Measurements from ENCODE around the gene ARHGDIB.

ARHGDIB gene

DNA sequence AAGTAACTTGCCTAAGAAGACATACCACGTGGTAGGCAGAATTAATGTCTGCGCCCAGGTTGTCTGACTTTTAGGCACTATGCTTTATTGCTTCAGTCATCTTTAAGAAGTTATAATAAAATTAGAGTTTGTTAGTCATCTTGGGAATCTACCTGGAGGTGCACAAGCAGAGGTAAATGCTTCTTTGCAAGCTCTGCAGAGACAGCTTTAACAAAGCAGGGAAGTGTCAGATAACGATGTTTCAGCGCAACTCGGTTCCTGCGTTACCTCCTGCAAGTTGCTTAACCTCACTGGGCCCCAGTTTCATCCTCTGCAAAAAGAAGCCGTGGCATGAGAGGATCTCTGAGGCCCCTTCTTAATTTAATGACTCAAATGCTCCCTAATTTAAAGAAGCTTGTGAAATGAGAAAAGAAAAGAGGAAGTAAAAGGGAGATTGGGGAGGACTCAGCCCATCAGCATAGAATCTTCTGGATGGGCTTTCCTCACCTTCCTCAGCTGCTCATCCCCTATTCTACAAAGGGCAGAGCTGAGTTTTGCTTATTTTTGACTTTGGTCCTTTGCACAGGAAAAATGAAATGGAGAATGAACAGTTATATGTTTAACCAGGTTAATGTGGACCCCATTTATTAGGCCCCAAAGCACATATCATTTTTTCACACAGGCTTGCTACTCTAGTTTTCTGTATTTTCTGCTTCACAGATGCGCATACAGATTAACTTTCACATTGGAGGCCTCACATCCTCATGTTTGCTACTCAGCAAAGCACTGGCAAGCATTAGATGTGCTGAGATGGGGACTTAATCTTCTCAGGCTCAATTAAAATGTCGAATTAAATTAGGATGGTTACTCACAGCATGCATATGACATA, 5.1 kb downstream of the ARHGDIB start:
- no peak for DNase-seq (ENCODE audit: low read depth)

DNA sequence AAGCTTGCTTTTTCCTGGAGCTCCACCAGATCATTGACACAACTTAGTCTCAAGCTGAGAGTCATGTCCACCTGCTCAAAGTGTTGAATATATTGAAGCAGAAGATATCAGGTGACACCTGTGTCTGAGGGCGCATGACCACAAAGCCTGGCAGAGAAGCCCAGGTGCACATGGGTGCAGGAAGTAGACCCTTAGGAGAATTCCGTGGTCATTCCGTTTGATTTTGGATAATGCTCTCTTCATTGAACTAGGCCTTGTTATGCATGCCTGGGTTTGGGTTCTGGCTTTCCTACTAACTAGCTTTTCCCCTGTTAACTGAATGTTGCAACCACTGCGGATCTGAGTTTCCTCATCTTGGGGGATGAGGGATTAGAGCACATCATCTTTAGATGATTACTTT, 7.1 kb downstream of the ARHGDIB start:
- DNase-seq (ENCODE audit: low read depth) = no peak

DNA sequence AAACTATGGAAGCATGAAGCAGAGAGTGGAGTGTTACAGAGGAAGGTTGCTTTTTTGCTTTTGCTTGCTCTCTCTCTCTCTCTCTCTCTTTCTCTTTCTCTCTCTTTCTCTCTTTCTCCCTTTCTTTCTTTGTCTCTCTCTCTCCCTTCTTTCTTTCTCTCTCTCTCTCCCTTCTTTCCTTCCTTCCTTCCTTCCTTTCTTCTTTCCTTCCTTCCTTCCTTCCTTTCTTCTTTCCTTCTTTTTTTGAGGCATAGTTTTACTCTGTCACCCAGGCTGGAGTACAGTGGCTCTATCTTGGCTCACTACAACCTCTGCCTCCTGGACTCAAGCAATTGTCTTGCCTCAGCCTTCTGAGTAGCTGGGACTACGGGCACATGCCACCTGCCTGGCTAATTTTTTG, 7.6 kb downstream of the ARHGDIB start:
- DNase-seq (ENCODE audit: low read depth) = no peak

DNA sequence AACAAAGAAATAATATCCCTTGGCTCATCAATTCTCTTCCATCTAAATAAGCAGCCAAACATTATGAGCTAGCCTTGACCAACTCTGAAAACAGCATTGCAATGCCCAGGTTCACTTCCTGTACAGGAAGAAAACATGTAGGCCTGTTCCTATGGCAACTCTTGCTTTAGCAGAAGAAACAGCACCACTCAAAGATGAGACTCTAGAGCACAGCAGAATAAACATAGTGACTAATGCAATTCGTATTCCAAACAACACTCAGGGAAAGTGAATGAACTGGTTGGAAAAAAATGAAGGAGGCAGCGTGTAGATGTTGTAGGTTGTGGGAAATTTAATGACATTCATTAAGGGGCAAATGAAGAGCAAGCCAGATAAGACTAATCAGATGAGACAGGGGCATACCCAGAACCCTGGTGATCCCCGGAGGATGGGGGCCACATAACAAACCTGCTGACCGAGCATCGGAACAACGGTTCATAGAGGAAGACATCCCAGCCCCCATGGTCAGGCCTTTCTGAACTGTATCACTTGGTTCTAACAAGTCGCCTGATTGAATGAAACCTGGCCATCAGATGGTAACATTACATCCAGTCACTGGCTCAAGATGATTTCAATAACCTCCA, 9.0 kb downstream of the ARHGDIB start:
- no peak for DNase-seq (ENCODE audit: low read depth)

DNA sequence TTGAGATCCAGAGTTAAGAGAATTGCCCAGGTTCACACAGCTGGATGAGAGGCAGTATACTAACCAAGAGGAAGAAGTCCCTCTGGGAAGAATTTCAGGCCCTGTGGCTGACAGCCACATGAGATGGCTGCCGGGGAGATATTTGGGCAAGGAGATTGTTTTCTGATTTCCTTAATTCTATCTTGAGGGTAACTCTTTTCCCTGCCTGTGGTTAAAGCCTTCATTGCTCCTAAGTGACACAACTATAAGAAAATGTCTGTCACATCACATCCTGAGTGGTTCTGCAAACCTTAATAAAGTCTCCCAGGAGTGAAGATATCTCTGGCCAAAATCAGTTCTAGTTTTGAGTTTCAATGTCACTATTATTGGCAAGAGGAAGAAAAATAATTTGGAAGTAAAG, 9.6 kb downstream of the ARHGDIB start:
- DNase-seq (ENCODE audit: low read depth) = no peak

GRCh38 chr12:14950982-14951746, 10.2 kb downstream of the ARHGDIB start:
- DNase-seq (ENCODE audit: low read depth) = no peak

GRCh38 chr12:14950421-14950820, 11.0 kb downstream of the ARHGDIB start:
- no peak for DNase-seq (ENCODE audit: low read depth)

DNA sequence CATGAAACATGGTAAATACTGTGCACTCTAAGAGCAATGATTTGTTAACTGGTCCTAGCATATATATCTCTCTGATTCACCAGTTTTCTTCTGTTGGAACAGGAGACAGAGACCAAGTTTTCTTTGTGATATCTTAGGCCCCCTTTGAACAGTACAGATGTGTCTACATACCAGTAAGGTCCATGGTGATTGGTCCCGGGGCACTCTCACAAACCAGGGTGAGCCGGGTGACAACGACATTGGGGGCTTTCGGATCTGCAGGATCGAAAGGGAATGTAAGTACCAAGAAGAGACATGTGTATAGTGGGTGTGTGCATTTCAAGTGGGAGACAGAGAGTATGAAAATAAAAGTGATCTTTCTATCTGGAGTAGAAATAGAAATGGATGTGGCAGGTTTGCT, 11.8 kb downstream of the ARHGDIB start:
- no peak for DNase-seq (ENCODE audit: low read depth)

- peak; percentile 54 for DNase-seq (ENCODE audit: low read depth)
Observed at GRCh38 chr12:14948672-14949071, 12.7 kb downstream of the ARHGDIB start.

DNA sequence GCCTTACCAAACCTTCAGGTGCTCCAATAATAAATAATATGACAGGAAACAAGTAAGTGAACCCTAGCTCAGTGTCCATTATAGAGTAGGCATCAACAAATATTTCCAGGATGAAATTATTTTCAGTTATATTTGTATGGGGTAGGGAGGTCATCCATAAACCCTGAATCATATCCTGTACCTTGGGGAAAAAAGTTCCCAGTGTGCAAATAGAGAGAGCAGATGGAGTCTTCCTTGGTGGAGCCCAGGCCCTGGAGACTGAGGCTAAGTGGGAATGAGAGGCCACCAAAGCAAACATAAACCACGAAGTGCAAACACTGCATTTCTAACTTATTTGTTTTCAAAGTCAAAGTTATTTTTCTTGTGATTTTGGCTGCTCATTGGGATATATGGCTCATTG, 14.5 kb downstream of the ARHGDIB start:
- no peak for DNase-seq (ENCODE audit: low read depth)

DNA sequence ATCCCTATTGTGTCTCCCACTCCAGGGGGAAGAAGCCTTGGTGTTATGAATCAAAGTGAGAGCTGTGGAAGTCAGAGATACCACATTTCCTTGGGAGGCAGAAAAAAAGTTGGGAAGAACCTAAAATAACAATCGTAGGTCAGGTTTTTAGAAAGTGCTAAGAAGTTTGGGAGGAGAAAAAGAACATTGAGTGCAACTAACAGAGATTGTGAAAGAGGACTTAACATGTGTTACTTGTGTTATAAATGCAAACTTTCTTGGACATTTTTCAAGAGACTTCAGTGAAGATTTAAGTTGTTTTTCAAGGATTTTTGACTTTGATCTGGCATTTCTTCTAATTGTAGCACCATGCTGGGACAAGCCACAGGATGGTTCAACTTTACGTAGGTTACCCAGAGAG, 15.2 kb downstream of the ARHGDIB start:
- no peak for DNase-seq (ENCODE audit: low read depth)

GRCh38 chr12:14942196-14942931, 19.0 kb downstream of the ARHGDIB start:
- DNase-seq (ENCODE audit: low read depth) = no peak

GRCh38 chr12:14941369-14941768, 20.0 kb downstream of the ARHGDIB start:
- DNase-seq (ENCODE audit: low read depth) = no peak

DNA sequence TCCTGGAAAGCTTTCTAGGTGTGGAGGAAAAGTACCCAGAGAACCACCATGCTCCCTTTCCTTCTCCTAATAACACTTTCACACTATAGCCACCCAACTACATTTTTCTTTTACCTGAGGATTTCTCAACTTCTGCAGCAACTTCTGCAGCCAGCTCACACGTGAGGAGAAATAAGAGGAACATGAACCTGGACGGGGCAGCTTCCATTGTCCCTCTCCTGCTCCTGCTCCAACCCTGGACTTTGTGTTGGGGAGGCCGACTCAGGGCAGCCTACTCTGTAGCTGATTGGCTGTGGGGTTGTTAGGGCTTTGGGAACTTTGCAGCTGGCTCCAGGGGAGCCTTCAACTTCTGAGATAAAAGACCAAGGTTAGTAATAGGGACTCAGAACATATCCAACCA, 23.1 kb downstream of the ARHGDIB start, which contains the start of gene ERP27:
Gene ERP27, minus strand, starts transcription at position 237 of the 400 bp plus-strand sequence. Its CDS starts 29 bp downstream, at position 208.
- no peak for DNase-seq (ENCODE audit: low read depth)

DNA sequence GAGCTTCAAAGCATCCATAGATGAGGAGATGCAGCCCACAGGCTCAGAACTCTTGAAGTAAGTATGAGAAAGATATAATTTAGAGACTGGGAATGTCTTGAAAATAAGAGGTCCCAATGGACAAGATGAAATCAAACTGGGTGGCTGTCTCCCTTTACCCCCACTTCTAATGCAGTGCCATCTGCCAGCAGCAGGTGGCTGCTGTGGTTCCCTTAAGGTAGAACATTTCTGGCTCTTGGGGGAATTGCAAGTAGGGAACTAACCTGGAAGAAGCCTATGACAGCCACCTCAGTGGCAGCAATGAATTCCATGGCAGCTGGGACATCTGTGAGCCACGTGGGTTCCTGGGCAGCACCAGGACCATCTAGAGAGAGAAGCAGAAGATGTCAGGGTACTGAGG, 23.7 kb downstream of the ARHGDIB start:
- DNase-seq (ENCODE audit: low read depth) = no peak

DNA sequence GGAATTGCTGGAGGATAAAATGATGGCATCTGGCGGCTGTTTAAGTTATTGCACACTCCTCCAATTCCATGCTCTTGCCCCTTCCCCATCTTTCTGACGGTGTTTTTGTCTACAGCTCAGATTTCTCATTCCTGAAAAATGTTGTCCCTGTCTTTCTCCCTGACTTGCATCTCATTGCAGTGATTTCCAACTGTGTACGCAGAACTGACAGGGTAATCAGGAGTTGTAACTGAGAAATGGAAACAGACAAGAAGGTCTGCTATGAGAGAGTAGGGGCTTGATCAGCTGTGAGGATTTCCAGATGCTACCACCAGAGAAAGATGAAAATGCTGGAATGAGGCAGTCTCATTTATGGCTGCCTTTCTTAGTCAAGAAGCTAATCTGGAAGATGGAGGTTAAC, 24.4 kb downstream of the ARHGDIB start:
- DNase-seq (ENCODE audit: low read depth) = no peak

GRCh38 chr12:14936224-14936861, 25.1 kb downstream of the ARHGDIB start:
- no peak for DNase-seq (ENCODE audit: low read depth)

- DNase-seq (ENCODE audit: low read depth) = no peak
Observed at GRCh38 chr12:14935031-14935430, 26.4 kb downstream of the ARHGDIB start.

DNA sequence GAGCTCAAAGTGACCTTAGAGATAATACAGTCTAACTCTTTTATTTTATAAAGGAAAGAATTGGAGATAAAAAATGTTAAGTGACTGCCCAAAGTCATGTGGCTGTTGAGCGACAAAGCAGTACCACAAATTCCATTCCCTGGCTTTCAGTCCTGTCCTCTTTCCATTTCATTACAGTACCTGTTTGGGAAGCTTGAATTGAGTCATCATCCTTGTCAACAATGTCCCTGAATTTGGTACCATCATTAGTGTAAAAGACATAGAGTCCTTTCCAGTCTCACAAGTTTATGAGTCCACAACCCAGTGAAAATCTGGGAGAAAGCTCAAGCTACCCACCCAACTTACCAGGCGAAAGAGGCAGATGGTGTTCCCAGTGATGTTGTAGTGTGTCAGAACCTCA, 26.9 kb downstream of the ARHGDIB start:
- DNase-seq (ENCODE audit: low read depth) = no peak

DNA sequence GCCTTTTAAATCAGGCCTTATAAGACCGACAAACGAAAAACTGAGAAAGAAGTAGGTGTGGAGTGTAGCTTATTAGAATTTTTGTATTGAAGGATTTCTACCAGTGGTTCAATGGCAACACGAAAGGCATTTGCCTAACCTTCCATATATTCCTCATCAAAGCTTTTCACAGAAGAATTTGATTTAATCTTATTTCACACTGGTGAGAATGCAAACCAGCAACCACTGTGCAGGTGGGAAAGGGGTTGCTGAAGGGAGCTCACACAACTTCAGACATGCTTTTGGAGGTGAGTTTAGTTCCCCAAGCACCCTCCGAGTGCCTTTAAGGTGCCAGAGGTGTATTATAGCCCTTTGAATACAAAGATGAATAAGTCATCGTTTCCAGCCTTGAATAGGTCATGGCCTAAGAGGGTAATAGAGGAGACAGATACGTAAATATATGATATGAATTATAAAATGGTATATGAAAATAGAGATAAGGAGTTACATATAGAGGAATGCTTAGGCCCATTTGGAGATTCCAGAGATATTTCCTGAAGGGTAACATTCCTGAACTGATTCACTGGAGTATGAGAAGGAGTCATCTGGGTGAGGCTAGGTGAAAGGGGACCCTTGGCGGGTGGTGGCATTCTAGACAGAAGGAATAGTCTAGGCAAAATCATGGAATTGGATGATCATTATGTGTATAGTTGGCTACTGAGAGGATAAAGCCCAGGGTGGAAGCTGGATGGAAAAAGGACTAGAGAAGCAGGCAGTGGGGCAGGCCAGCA, 29.4 kb downstream of the ARHGDIB start:
- no peak for DNase-seq (ENCODE audit: low read depth)

GRCh38 chr12:14931359-14931758, 30.0 kb downstream of the ARHGDIB start:
- DNase-seq (ENCODE audit: low read depth) = no peak

Measured in T-helper 22 cell (primary cell).